ENCODE data around the gene AKAP6.

DNA sequence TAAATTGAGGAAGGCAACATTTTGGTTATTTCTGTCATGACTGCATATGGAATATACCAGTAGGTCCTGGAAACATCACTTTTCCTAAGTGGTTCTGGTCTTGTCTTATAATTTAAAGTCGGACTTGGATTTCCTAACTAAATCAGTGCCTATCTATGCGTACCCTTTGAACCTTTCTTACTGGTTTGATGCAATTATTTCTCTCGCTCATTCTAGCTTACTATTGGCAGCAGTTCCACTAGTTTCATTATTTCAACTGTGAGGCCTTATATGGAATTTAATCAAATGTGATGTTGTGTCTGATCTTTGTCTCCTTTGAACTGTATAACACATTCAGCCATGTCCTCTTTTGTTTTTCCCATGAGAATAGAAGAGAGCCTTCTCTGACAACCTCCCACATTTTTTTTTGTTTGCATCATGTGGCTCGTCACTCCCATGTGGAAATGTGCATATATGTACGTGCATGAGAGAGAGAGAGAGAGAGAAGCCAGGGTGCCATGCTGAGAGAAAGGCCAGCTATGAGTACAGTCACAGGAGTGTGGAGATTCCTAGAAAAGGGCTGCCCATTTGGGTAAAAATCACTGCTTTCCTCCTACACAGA lies 48.0 kb downstream of the AKAP6 start:
- TF ChIP-seq GABPA (IDR thresholded peaks at IDR 0.05 in 1 of 2, conservative IDR thresholded peaks at IDR 0.05 in 1 of 2) (no peak), JUND (IDR thresholded peaks at IDR 0.05) (no peak), FOXA1 (IDR thresholded peaks at IDR 0.05) (no peak), YY1 (IDR thresholded peaks at IDR 0.05) (no peak), RAD21 (IDR thresholded peaks at IDR 0.05) (no peak)
- TF ChIP-seq, protein P1, sequence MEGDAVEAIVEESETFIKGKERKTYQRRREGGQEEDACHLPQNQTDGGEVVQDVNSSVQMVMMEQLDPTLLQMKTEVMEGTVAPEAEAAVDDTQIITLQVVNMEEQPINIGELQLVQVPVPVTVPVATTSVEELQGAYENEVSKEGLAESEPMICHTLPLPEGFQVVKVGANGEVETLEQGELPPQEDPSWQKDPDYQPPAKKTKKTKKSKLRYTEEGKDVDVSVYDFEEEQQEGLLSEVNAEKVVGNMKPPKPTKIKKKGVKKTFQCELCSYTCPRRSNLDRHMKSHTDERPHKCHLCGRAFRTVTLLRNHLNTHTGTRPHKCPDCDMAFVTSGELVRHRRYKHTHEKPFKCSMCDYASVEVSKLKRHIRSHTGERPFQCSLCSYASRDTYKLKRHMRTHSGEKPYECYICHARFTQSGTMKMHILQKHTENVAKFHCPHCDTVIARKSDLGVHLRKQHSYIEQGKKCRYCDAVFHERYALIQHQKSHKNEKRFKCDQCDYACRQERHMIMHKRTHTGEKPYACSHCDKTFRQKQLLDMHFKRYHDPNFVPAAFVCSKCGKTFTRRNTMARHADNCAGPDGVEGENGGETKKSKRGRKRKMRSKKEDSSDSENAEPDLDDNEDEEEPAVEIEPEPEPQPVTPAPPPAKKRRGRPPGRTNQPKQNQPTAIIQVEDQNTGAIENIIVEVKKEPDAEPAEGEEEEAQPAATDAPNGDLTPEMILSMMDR (IDR thresholded peaks at IDR 0.05; ENCODE audit: low read depth, low read length, missing input control): no peak
- TF ChIP-seq, protein P2, sequence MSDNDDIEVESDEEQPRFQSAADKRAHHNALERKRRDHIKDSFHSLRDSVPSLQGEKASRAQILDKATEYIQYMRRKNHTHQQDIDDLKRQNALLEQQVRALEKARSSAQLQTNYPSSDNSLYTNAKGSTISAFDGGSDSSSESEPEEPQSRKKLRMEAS (IDR thresholded peaks at IDR 0.05): no peak
- TF ChIP-seq, protein P3, sequence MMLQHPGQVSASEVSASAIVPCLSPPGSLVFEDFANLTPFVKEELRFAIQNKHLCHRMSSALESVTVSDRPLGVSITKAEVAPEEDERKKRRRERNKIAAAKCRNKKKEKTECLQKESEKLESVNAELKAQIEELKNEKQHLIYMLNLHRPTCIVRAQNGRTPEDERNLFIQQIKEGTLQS (IDR thresholded peaks at IDR 0.05): no peak
